Activated T-helper 1 cell treated with anti-CD3 and anti-CD28 coated beads, Interleukin-2, amount 50 U/mL, for 16 hours (primary cell): Measurements from ENCODE around the gene C3orf38.
"Not testable (repeated sequence)": the region's sequence is repeated elsewhere in the genome, so short reads cannot be mapped to it uniquely, and the experiment has no call there.

ENCODE experiments used
- DNase-seq, 2 donors: peaks; one replicate each; pipeline ENCODE4 v3.0.0-alpha.2; 2020; ENCODE audit warnings: low read depth in 1 of 2, low spot score in 1 of 2

Gene C3orf38

GRCh38 chr3:88149509-88150362 lies at the start of gene C3orf38:
Gene C3orf38, plus strand, starts transcription at chr3:88149959. Its CDS starts 94 bp downstream, at chr3:88150053.
- peak; percentile 60 to 65 for DNase-seq

- no peak for DNase-seq
Observed at GRCh38 chr3:88101142-88101541, 48.6 kb upstream of the C3orf38 start.

- no peak for DNase-seq
Observed at GRCh38 chr3:88105325-88105724, 44.4 kb upstream of the C3orf38 start.

GRCh38 chr3:88112289-88112688 lies 37.5 kb upstream of the C3orf38 start:
- DNase-seq = no peak

GRCh38 chr3:88113311-88114162 lies 36.2 kb upstream of the C3orf38 start:
- peak in 1 of 2 donors; percentile 20 for DNase-seq

- no peak for DNase-seq
Observed at GRCh38 chr3:88114878-88115549, 34.7 kb upstream of the C3orf38 start.

- no peak for DNase-seq
Observed at GRCh38 chr3:88117683-88118082, 32.1 kb upstream of the C3orf38 start.

- DNase-seq = not testable (repeated sequence)
Observed at GRCh38 chr3:88118603-88119002, 31.2 kb upstream of the C3orf38 start.

GRCh38 chr3:88123526-88123925 lies 26.2 kb upstream of the C3orf38 start:
- no peak for DNase-seq

- no peak for DNase-seq
Observed at GRCh38 chr3:88131695-88132094, 18.1 kb upstream of the C3orf38 start.

GRCh38 chr3:88132894-88133293 lies 16.9 kb upstream of the C3orf38 start:
- DNase-seq = no peak

- no peak for DNase-seq
Observed at GRCh38 chr3:88133711-88134263, 16.0 kb upstream of the C3orf38 start.

- no peak for DNase-seq
Observed at GRCh38 chr3:88137836-88138235, 11.9 kb upstream of the C3orf38 start.

- no peak for DNase-seq
Observed at GRCh38 chr3:88141458-88142083, 8.2 kb upstream of the C3orf38 start.

- DNase-seq = no peak
Observed at GRCh38 chr3:88142094-88142624, 7.6 kb upstream of the C3orf38 start.

- no peak for DNase-seq
Observed at GRCh38 chr3:88147261-88147660, 2.5 kb upstream of the C3orf38 start.

- no peak for DNase-seq
Observed at GRCh38 chr3:88148651-88149050, 1.1 kb upstream of the C3orf38 start.

GRCh38 chr3:88149101-88149508 lies 654 bp upstream of the C3orf38 start:
- no peak for DNase-seq

- DNase-seq = no peak
Observed at GRCh38 chr3:88150371-88150770, 612 bp downstream of the C3orf38 start.

GRCh38 chr3:88150806-88151205 lies 1.0 kb downstream of the C3orf38 start:
- DNase-seq = no peak
